OCI-LY3 (cell line): ENCODE data around the gene PXDN.

ENCODE experiments used
- H2AFZ ChIP-seq: fragments of 200-600, 300-600 bp; shearing (Covaris generic); 2 replicates; pipeline ENCODE4 v1.6.0; 2014; ENCODE audit warnings: antibody characterized with exemption, low read depth, low read length
- H3K27ac ChIP-seq: fragments of 200-600, 300-600 bp; sonication (generic); 2 replicates; pipeline ENCODE4 v1.5.1; 2014; ENCODE audit warnings: mild to moderate bottlenecking, low read length, moderate library complexity, mixed read lengths
- H3K27me3 ChIP-seq: fragments of 200-600, 300-600 bp; sonication (generic); 2 replicates; pipeline ENCODE4 v1.6.1; 2014; ENCODE audit warnings: low read depth, low read length, mixed read lengths
- H3K36me3 ChIP-seq: fragments of 200-600, 300-600 bp; sonication (generic); replicated peaks from 2 replicates; pipeline ENCODE3; 2014; ENCODE audit warnings: low read depth, low read length, mixed read lengths
- H3K4me1 ChIP-seq: fragments of 300-600, 200-600 bp; sonication (generic); 2 replicates; pipeline ENCODE4 v1.6.1; 2014; ENCODE audit warnings: low read length, mixed read lengths
- H3K4me2 ChIP-seq: fragments of 200-600, 300-600 bp; sonication (generic); 2 replicates; pipeline ENCODE4 v1.6.1; 2014; ENCODE audit warnings: low read length, mixed read lengths
- H3K4me3 ChIP-seq: fragments of 300-600, 200-600 bp; sonication (generic); 2 replicates; pipeline ENCODE4 v1.5.1; 2014; ENCODE audit warnings: antibody characterized with exemption, mild to moderate bottlenecking, low read length, moderate library complexity
- H3K79me2 ChIP-seq: fragments of 300-600, 200-600 bp; shearing (Covaris generic); 2 replicates; pipeline ENCODE4 v1.6.1; 2014; ENCODE audit warnings: mild to moderate bottlenecking, low read length, mixed read lengths
- H3K9ac ChIP-seq: fragments of 300-600, 200-600 bp; shearing (Covaris generic); 2 replicates; pipeline ENCODE4 v1.6.0; 2014; ENCODE audit warnings: mild to moderate bottlenecking, low read length, moderate library complexity
- H3K9me3 ChIP-seq: fragments of 200-600, 300-600 bp; shearing (Covaris generic); 2 replicates; pipeline ENCODE4 v1.6.1; 2014; ENCODE audit warnings: low read length, mixed read lengths; ENCODE audit not compliant: insufficient read depth
- H4K20me1 ChIP-seq: fragments of 200-600, 300-600 bp; sonication (generic); 2 replicates; pipeline ENCODE4 v1.6.1; 2016; ENCODE audit warnings: low read length, mixed read lengths; ENCODE audit not compliant: insufficient read depth
- EZH2phosphoT487 ChIP-seq: fragments of 200-600 bp; shearing (Covaris generic); IDR thresholded peaks from 2 replicates; pipeline ENCODE4 v1.6.1; 2018; ENCODE audit warnings: antibody characterized with exemption, mixed run types, low read depth
- TF ChIP-seq, protein P1 (sequence below): fragments of 200-600, 300-600 bp; sonication (generic); IDR thresholded peaks from 2 replicates; pipeline ENCODE4 v1.5.1; 2014; ENCODE audit warnings: antibody characterized with exemption, low read length, low read depth

Gene PXDN

DNA sequence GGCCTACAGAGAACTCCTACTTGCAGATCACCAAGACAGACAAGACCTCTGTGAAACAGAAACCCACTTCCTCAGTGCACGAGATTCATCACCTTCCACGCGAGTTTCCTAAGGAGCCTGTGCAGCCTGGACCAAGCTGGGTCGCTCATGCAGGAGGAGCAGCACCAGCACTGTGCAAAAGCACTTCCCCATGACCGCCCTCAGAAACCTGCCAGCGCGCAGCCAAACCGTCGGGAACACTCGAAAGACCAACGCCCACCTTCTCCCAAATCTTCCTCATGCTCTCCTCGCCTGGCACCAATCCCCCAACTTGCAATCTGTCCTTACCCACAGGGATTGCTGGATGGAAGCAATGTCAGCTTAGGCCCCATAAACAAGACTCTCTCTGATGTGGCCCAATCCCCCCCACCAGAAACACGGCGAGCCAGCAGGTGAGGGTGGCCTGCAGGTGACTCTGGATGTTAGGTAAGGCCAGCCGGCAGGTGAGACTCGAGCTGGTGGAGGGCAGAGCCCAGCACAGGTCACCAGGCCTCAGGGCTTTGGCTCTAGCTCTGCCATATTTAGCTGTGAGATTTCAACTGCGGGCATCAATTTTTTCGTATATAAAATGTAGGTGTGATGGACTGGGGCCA lies 69.4 kb downstream of the PXDN start:
- Histone ChIP-seq H3K4me1 (no peaks in the 10 kb centered on the region), H3K27me3 (no peaks in the 10 kb centered on the region), H2AFZ (no peak overlapping the region), H3K4me2 (no peak overlapping the region), H3K27ac (no peak overlapping the region), H4K20me1 (no peaks in the 10 kb centered on the region), H3K9ac (no peak overlapping the region), H3K9me3 (no peaks in the 10 kb centered on the region), H3K4me3 (no peak overlapping the region), H3K36me3 (no peaks in the 10 kb centered on the region), H3K79me2 (no peaks in the 10 kb centered on the region)
- TF ChIP-seq, protein P1, sequence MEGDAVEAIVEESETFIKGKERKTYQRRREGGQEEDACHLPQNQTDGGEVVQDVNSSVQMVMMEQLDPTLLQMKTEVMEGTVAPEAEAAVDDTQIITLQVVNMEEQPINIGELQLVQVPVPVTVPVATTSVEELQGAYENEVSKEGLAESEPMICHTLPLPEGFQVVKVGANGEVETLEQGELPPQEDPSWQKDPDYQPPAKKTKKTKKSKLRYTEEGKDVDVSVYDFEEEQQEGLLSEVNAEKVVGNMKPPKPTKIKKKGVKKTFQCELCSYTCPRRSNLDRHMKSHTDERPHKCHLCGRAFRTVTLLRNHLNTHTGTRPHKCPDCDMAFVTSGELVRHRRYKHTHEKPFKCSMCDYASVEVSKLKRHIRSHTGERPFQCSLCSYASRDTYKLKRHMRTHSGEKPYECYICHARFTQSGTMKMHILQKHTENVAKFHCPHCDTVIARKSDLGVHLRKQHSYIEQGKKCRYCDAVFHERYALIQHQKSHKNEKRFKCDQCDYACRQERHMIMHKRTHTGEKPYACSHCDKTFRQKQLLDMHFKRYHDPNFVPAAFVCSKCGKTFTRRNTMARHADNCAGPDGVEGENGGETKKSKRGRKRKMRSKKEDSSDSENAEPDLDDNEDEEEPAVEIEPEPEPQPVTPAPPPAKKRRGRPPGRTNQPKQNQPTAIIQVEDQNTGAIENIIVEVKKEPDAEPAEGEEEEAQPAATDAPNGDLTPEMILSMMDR = no peak
- no peak for TF ChIP-seq EZH2phosphoT487

DNA sequence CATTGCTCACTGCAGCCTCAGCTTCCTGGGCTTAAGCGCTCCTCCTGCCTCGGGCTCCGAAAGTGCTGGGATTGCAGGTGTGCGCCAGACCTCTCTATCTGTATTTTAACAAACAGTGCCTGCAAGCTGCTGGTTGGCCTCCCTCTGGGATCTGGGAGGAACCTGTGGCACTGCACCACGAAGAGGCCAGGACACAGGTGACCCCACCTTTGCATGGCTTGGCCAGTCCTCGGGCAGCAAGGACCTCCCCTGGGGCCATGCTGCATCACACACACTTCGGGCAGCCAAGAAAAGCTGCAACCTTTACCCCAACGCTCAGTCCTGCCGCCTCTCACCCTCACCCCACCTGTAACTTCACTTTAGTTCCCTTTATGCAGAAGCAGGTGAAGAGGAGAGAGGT lies 70.0 kb downstream of the PXDN start:
- Histone ChIP-seq H3K36me3 (no peaks in the 10 kb centered on the region), H3K4me3 (no peak overlapping the region), H3K4me2 (no peak overlapping the region), H3K9ac (no peak overlapping the region), H2AFZ (no peak overlapping the region), H3K79me2 (no peaks in the 10 kb centered on the region), H3K9me3 (no peaks in the 10 kb centered on the region), H3K27me3 (no peaks in the 10 kb centered on the region), H3K27ac (no peak overlapping the region), H3K4me1 (no peaks in the 10 kb centered on the region), H4K20me1 (no peaks in the 10 kb centered on the region)
- no peak for TF ChIP-seq EZH2phosphoT487
- TF ChIP-seq, protein P1 = no peak

DNA sequence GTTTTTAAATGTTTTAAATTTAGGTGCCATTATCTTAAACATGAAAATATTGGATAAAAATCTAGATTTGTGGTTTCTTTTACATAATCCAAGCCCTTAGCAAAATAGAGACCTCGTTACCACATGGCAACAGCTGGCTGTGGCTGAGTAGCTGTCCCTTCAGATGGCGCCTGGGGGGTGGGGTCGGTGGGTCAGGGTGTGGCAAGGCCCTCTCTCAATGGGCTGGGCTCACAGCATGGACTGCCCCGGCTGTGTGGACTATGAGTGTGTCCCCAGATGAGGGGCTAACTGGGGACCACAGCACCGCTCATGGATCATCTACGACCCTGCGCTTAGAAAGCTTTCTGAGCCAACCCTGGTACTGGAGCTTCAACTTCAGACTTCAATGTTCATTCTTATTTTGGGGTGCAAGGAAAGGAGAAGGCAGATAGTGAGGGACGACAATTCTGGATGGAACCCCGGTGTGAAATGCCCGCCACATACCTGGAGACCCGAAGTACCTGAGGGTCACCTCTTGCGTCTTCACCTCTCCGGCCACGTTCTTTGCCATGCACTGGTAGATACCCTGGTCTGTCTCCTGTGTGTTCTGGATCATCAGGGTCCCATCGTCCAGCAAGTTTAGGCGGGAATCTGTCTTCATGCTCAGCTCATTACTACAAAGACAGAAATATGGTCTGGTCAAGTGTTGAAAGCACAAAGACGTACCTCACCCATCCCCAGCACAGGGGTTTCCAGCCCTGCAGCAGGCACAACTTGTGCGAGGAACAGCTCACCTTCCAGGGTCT lies 71.0 kb downstream of the PXDN start:
- no peaks in the 10 kb centered on the region for H3K36me3 ChIP-seq
- H3K4me3 ChIP-seq = no peak overlapping the region

DNA sequence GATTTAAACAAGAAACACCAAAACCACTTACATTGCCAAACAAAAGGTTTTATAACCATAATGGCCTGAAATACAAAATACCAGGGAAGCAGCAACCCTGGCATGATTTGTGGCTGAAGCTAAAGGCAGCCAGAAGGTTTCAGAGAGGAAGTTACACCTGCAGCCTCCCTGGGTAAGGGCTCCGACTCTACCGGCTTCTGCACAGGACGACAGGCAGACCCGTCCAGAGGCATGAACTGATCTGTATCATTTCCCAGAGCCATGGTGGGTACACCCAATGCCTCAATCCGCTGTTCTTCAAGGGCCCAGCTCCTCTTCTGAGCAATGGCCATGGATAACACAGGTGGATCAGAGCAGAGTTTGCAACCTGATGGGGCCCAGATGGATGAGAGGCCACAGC lies 71.6 kb downstream of the PXDN start:
- no peaks in the 10 kb centered on the region for H3K9me3 ChIP-seq
- H3K4me1 ChIP-seq = no peaks in the 10 kb centered on the region
- no peak overlapping the region for H2AFZ ChIP-seq
- H3K4me3 ChIP-seq = no peak overlapping the region
- H3K36me3 ChIP-seq = no peaks in the 10 kb centered on the region
- H3K27ac ChIP-seq = no peak overlapping the region
- H3K27me3 ChIP-seq = no peaks in the 10 kb centered on the region
- H3K79me2 ChIP-seq = no peaks in the 10 kb centered on the region
- H4K20me1 ChIP-seq = no peaks in the 10 kb centered on the region
- H3K4me2 ChIP-seq = no peak overlapping the region
- no peak overlapping the region for H3K9ac ChIP-seq
- TF ChIP-seq, protein P1 = no peak
- no peak for TF ChIP-seq EZH2phosphoT487

More for the DNA sequence above, 71.0 kb downstream of the PXDN start:
- Histone ChIP-seq H3K27ac (no peak overlapping the region), H3K4me1 (no peaks in the 10 kb centered on the region), H3K9me3 (no peaks in the 10 kb centered on the region), H3K4me2 (no peak overlapping the region), H3K27me3 (no peaks in the 10 kb centered on the region), H3K79me2 (no peaks in the 10 kb centered on the region), H4K20me1 (no peaks in the 10 kb centered on the region), H2AFZ (no peak overlapping the region), H3K9ac (no peak overlapping the region)
- TF ChIP-seq, protein P1 = no peak
